NCI-H1694 treated with DMSO at 0.1 percent for 48 hours (cell line): ENCODE results near the gene TMEM255B.
A peak's percentile ranks its signal among the peaks of the same experiment; 100 is the strongest.

Experiments used
- DNase-seq: peaks from one replicate; lab custom pipeline; 2025; lab: John Stamatoyannopoulos, UW

Gene TMEM255B

GRCh38 chr13:113804017-113804702 lies 45.1 kb downstream of the TMEM255B start:
- DNase-seq, result no peak

GRCh38 chr13:113804703-113805430 lies 45.8 kb downstream of the TMEM255B start:
- DNase-seq, result no peak

GRCh38 chr13:113805431-113806103 lies 46.5 kb downstream of the TMEM255B start:
- no peak for DNase-seq

- no peak for DNase-seq
These were observed 47.1 kb downstream of the TMEM255B start for GRCh38 chr13:113806104-113806471.

GRCh38 chr13:113806526-113806925 lies 47.5 kb downstream of the TMEM255B start:
- DNase-seq, result no peak

- no peak for DNase-seq
These were observed 49.2 kb downstream of the TMEM255B start for GRCh38 chr13:113808058-113808834.

- peak; percentile 38 for DNase-seq
These were observed 50.9 kb downstream of the TMEM255B start for GRCh38 chr13:113809934-113810333.

GRCh38 chr13:113810640-113811039 lies 51.6 kb downstream of the TMEM255B start:
- DNase-seq, result no peak

- DNase-seq, result no peak
These were observed 52.3 kb downstream of the TMEM255B start for GRCh38 chr13:113811081-113811928.

- DNase-seq, result no peak
These were observed 53.4 kb downstream of the TMEM255B start for GRCh38 chr13:113812178-113813040.

GRCh38 chr13:113813070-113813748 lies 54.2 kb downstream of the TMEM255B start:
- no peak for DNase-seq

- no peak for DNase-seq
These were observed 54.9 kb downstream of the TMEM255B start for GRCh38 chr13:113813749-113814434.

- DNase-seq, result no peak
These were observed 55.4 kb downstream of the TMEM255B start for GRCh38 chr13:113814435-113814821.

GRCh38 chr13:113815151-113816058 lies 56.4 kb downstream of the TMEM255B start:
- no peak for DNase-seq

- DNase-seq, result no peak
These were observed 57.4 kb downstream of the TMEM255B start for GRCh38 chr13:113816254-113816929.

- peak; percentile 85 for DNase-seq
These were observed 58.2 kb downstream of the TMEM255B start for GRCh38 chr13:113816946-113817859.
